Stimulated activated naive CD4-positive, alpha-beta T cell treated with Interleukin-2 at 50 U/mL for 16 hours (primary cell): ENCODE measurements around the gene SS18L1.

Source experiments
- DNase-seq: peaks from one replicate; lab custom pipeline; 2025; lab: John Stamatoyannopoulos, UW

SS18L1 gene

GRCh38 chr20:62156592-62157386, 13.2 kb downstream of the SS18L1 start:
- DNase-seq, result peak; percentile 63

GRCh38 chr20:62157387-62158087, 14.0 kb downstream of the SS18L1 start:
- no peak for DNase-seq

DNA sequence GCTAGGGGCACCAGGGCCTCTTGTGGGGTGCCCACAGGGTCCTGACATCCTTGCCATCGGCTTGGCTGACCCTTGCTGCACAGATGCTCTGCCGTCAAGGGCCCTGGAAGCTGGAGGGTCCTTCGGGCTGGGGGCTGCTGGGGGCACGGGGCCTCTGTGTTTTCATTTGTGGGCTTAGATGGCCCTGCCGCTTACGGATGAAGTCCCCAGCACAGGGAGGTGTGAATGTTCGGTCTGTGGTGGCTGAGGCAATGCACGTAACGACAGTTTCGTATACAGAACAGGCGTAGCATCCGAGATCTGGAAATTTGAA, 14.5 kb downstream of the SS18L1 start:
- no peak for DNase-seq

DNA sequence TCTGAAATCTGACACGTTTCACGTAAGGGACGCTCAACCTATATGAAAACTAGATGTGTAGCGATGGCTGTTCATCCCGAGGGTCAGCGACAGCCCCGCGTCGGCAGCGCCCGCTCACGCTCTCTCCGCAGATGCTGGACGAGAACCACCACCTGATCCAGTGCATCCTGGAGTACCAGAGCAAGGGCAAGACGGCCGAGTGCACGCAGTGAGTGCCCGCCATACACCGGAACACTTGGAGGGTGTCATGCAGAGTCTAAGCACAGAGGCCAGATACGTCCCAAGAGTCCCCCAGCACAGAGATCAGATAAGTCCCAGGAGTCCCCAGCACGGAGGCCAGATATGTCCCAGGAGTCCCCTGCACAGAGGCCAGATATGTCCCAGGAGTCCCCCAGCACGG, 15.0 kb downstream of the SS18L1 start:
- no peak for DNase-seq

DNA sequence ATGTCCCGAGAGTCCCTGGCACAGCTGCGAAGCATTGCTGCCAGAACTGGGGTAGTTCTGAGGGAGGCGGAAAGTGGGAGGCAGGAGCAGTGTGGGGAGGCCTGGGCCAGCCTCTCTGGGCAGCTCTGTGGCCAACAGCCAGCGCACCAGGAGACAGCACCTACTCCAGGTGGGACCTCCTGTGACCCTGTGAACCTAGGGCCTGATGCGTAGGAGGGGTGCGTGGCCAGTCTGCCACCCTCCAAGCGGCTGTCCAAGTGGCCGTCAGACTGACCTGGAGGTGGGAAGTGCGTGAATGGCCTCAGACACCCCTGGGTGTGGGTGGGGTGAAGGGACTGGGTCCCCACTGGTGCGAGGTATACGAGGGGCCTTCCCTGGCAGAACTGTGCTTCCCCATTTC, 15.5 kb downstream of the SS18L1 start:
- DNase-seq, result no peak

- DNase-seq, result peak; percentile 74
These were observed 16.3 kb downstream of the SS18L1 start for GRCh38 chr20:62159839-62160238.

DNA sequence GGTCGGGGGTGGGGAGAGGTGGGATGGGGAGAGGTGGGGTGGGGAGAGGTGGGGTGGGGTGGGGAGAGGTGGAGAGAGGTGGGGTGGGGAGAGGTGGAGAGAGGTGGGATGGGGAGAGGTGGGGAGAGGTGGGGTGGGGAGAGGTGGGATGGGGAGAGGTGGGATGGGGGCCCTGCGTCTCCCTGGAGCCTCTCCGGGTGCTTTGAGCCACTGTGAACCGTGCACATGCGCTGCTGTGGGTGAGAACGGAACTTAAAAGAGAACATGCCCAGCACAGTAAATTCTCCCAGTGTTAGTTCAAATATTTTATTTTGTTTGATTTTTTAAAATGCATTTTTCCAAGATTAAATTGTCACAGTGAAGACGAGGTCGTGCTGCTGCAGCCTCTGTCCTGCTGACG, 16.7 kb downstream of the SS18L1 start:
- no peak for DNase-seq

GRCh38 chr20:62160876-62161275, 17.3 kb downstream of the SS18L1 start:
- no peak for DNase-seq

DNA sequence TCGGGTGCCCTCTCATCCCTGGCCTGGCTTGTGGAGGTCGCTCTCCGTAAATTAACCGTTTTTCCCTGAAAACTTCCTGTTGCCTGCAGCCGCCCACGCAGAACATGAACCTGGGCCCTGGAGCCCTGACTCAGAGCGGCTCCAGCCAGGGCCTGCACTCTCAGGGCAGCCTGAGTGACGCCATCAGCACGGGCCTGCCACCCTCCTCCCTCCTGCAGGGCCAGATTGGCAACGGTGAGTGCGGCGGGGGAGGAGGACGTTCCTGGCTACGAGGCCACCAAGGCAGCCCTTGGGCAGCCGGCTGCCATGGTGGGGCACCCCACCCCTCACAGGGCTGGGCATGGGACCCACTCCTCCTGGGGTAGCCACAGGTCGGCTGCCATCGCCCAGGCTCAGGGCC, 17.8 kb downstream of the SS18L1 start:
- no peak for DNase-seq

DNA sequence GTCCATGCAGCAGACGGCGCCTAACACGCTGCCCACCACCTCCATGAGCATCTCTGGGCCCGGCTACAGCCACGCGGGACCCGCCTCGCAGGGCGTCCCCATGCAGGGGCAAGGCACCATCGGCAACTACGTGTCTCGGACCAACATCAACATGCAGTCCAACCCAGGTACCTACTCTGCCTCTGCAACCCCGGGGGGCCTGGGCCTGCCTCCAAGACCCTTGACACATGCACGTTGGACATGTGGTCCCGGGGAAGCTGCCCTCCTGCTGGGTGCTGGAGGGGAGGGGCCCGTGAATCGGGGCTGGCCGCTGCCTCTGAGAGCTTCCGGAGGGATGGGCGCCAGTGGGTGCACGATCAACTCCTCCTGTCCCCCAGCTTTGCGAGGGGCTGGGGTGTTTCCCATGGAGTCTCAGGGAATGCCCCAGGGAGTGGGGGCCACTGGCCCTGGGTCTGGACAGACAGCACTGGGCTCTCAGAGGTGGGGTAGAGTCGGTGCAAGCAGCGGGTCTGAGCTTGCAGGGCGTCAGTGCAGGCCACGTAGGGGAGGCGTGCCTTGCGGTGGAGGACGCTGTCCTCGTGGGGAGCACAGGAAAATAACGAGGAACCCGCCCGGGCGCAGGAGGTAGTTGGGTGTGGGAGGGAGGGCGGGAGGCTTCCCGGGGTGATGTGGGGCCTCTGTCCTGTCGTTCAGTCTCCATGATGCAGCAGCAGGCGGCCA, 19.4 kb downstream of the SS18L1 start:
- DNase-seq, result no peak

GRCh38 chr20:62163485-62163865, 19.9 kb downstream of the SS18L1 start:
- no peak for DNase-seq

- no peak for DNase-seq
These were observed 20.6 kb downstream of the SS18L1 start for GRCh38 chr20:62163986-62164762.

- DNase-seq, result no peak
These were observed 21.6 kb downstream of the SS18L1 start for GRCh38 chr20:62164879-62165761.

- DNase-seq, result no peak
These were observed 22.3 kb downstream of the SS18L1 start for GRCh38 chr20:62165762-62166399.

GRCh38 chr20:62167474-62167873, 23.9 kb downstream of the SS18L1 start:
- DNase-seq, result no peak

DNA sequence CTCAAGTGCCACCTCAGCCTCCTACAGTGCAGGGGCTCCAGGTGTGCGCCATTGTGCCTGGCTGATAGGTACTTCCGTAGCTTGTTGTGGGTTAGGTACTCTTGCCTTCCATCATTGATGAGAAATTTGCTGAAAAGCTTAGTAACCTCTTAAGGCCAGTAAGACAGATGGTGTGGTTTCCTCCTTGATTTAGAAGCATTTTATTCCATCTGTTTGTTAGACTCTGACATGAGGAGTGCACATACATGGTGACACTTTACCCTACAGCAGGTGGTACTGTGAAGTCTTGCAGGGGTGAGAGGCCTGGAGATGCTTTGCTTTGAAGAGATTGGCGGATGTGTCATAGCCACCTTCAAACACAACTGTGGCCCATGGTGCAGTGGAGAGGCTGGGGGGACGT, 24.5 kb downstream of the SS18L1 start:
- DNase-seq, result no peak

DNA sequence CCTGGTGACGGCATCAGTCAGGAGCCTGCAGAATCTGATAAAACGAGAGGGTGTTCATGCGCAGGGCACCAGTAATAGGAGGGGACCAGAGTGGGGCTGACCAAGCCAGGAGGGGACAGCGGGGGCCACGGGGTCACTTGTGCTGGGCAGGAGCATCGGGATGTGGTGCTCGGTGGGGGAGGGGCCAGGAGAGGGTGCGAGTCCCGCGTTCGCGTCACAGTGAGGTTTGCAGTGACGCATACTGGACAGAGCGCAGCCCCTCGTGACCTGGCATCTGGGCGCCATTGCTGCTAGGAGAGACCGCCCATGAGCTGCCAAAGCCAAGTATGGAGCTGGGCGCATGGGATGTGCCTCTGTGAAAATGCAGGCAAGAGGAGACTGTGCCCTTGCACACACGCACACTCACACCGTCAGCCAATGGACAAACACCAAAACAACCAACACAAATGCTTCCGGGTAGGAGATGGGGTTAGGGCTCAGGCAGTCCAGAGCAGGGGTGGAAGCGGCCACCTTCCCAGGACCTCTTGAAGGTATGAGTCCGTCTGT, 25.4 kb downstream of the SS18L1 start:
- no peak for DNase-seq

- DNase-seq, result no peak
These were observed 27.0 kb downstream of the SS18L1 start for GRCh38 chr20:62170536-62170935.

DNA sequence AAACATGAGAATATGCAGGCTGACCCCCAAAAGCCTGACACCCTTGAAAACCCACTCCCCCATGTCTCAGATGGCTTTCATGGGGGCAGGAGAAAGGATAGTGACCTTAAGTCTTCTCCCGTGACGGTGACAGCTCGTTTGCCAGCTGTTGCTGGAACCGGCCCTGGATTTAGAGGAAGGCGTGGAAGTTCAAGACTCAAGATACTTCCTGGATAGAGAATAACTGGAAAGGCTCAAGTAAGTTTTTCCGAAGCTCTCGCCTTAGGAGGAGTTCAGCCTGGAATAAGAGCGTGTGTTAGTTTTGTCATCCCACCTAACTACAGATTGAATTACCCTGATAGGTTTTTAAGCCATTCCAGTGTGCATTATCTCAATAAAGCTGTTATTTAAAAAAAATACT, 27.7 kb downstream of the SS18L1 start:
- no peak for DNase-seq

DNA sequence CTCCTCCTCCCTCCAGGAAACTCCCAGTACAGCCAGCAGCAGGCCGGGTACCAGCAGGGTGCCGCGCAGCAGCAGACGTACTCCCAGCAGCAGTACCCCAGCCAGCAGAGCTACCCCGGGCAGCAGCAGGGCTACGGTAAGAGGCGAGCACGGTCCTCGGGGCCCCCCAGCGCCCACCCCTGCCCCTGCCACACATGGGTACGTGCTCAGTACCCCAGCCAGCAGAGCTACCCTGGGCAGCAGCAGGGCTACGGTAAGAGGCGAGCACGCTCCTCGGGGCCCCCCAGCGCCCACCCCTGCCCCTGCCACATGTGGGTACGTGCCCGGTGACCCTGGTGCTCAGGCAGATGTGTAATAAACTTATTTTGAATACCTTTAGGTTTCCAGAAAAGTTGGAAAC, 29.1 kb downstream of the SS18L1 start:
- DNase-seq, result no peak
